DMS53 (cell line): ENCODE results near the gene SLX4.

Experiments
- DNase-seq: peaks from one replicate; lab custom pipeline; 2025; lab: John Stamatoyannopoulos, UW

SLX4 gene

DNA sequence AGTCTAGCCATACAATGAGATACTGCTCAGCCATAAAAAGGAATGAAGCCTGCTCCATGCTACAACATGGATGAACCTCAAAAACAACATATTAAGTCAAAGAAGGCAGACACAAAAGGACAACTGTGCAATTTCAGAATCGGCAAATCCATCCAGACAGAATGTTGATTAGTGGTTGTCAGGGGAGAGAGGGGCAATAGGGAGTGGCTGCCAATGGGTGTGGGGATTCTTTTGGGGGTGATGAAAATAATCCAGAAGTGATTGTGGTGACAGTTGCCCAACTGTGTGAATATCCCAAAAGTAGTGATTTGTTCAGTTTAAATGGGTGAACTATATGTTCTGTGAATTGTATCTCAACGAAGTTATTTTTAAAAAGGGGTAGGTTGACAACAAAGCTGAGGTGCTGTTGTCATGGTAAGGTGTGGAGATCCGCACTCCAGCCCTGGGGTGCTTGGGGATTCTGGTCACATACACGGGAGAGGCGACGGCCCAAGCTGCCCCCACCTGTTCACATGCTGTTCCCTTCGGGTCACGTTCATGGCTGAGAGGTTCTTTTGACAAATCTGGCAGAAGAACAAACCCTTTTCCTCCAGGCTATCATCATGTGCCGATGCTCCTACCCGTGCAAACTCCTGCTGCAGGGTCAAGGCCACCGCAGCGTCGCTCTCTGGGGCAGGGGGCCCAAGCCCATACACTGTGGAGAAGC, 9.6 kb downstream of the SLX4 start:
- no peak for DNase-seq

DNA sequence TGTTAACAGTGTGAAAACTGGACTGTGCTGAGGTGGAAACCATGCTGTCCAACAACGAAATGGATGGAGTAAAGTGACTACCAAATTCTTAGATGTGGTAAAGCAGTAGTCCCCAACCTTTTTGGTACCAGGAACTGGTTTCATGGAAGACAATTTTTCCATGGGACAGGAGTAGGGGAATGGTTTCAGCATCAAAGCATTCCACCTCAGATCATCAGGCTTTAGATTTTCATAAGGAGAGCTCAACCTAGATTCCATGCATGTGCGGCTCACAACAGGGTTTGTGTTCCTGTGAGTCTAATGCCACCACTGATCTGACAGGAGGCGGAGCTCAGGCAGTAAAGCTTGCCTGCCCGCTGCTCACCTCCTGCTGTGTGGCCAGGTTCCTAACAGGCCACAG, 11.5 kb downstream of the SLX4 start:
- DNase-seq = no peak

- no peak for DNase-seq
Measured at GRCh38 chr16:3599121-3599520, 12.3 kb downstream of the SLX4 start.

- DNase-seq = no peak
Measured at GRCh38 chr16:3598236-3598635, 13.2 kb downstream of the SLX4 start.

DNA sequence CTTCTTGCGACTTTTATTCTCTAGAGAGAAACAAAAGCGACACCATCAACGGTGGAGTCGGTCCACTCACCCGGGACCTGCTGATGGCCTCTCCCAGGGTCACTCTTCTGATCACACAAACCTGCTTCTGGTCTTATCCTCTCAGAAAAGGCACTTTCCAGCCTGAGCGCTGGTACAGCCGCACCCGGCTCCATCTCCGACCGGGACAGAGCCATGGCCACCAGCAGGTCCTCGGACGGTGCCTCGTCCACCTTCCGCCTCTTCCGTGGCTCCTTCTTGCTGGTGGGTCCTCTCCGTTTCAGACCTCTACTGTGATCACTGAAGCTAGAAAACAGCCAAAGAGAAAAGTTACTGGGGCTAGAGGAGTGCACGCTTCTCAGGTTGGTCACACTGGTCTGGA, 13.7 kb downstream of the SLX4 start:
- DNase-seq = no peak

GRCh38 chr16:3597226-3597625, 14.2 kb downstream of the SLX4 start:
- no peak for DNase-seq

DNA sequence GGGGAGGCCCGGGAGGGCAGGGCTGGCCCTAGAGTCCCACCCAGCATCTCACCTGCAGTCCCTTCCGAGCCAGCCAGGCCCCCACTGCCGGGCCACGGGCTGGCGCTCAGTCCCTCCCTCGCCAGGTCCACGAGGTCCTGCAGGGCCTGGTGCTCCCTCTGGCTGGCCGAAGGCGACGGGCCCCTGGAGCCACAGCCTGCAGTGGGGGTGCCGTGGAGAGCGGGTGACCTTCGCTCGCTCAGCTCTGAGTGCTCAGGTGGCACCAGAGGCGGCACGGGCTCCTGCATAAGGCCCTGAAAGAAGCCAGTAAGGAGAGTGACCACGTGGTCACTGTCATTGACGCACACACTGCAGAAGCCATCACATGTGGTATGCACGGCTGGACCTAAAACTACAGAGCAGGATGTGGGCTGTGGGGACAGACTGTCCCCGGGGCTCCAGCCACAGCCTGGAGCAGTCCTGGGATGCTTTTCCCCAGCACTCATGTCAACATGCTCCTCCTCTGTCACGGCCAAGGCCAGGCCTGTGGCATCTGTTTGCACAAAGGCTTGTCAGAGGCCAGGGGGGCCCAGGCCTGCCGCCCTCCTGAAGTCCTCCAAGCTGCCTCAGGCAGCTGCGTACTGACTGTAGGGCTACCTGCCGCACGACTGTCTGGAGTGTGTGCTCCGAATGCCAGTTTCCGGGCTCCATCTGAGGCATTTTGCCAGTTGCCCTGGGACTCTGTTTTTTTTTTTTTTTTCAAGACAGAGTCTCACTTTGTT, 15.1 kb downstream of the SLX4 start:
- DNase-seq = no peak

- DNase-seq = no peak
Measured at GRCh38 chr16:3595521-3596021, 15.8 kb downstream of the SLX4 start.

DNA sequence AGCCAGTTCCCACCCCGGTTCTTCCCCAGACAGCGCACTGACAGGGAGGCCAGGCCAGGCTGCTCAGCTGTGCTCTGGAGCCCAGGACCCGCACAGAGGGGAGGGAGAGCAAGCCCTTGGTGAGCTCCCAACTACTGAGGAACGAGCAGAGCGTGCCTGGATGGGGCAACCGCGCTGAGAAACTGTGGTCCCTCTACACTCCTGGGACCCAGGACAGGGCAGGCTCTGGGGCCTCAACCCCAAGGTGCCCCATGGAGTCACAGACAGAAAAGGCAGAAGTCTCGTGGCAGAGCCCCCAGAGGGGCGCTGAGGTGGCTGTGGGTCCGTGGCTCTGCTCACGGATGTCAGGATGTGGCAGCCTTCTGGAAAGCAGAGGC, 16.3 kb downstream of the SLX4 start:
- DNase-seq = no peak

GRCh38 chr16:3594316-3595109, 16.9 kb downstream of the SLX4 start:
- DNase-seq = no peak

DNA sequence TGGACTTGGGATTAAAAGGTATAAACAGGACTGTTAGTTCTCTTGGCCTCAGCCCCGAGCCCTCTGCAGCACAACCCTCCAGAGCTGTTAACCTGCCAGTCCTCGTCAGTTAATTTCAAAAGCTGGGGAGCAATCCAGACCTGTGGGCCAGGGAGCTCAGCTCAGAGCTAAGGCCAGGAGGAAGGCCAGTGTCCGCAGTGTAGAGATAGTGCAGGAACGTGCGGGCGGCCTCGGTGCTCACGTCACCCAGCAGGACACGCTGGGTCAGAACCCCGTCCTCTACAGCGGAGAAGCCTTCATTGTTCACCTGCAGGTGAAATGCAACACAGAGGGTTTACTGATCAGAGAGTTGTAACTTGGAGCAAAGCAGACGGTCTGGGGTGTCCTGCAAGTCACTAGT, 18.8 kb downstream of the SLX4 start:
- DNase-seq = no peak

GRCh38 chr16:3591991-3592390, 19.4 kb downstream of the SLX4 start:
- DNase-seq = no peak

DNA sequence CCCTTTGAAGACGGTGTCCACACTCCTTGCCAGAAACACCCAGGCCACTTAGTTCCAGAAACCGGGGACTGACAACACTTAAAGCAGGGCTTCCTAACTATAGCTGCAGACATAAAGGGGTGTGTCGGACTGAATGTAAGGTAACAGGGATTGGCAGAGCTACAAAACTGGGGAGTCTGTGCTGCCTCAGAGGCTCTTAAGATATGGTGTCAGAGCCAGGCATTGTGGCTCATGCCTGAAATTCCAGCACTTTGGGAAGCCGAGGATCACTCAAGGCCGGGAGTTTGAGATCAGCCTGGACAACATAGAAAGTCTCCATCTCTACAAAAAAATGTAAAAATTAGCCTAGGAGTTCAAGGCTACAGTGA, 20.0 kb downstream of the SLX4 start:
- no peak for DNase-seq

GRCh38 chr16:3590736-3591435, 20.5 kb downstream of the SLX4 start:
- DNase-seq = no peak

DNA sequence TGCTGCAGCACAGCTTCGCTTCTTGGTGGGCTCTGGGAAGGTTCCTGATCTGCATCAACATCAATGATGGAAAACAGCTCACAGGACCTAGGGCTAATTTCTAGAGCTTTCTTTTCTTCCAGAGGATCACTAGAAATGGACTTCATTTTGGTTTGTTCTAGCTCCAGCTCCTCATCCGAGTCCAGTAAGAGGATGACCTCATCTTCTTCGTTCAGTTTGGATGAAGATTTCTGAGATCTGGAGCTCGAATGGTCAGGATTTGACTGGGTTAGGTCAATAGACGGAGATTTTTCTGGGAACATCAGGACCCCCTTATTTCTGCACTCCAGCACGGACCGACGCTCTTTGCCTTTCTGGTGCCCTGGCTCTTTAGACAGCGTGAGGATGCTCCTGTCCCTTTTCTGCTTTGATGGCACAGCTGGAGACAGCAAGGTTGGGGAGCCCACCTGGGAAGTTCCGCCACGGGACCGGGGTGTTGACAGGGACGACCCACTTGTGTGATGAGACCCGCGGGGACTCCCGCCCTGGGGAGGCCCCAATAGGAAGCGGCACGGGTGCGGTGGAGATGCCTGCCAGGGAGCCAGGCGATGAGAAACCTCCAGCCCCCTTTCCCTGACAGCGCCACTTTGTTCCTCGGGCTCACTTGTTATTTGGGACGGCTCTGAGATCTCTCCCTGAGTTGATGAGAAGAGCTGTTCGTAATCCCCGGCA, 21.3 kb downstream of the SLX4 start:
- DNase-seq = no peak

GRCh38 chr16:3589441-3589921, 21.9 kb downstream of the SLX4 start:
- no peak for DNase-seq

DNA sequence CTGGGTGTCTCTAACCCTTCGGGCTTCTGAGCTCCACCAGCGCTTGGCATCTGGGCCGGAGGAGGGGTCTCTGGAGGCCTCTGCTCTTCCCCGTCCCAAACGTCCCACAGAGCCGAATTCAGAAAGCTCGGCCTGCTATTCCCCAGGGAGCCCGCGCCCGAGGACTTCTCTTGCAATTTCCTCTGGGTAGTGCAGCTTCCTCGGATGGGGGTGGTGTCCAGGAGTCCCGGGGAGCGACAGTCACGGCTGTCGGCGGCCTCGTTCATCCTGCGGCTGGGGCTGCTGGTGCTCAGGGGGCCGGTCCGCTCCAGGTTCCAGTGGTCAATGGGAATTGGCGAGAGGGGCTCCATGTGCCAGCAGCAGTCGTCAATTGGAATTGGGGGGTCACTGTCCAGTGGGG, 22.4 kb downstream of the SLX4 start:
- DNase-seq = no peak

DNA sequence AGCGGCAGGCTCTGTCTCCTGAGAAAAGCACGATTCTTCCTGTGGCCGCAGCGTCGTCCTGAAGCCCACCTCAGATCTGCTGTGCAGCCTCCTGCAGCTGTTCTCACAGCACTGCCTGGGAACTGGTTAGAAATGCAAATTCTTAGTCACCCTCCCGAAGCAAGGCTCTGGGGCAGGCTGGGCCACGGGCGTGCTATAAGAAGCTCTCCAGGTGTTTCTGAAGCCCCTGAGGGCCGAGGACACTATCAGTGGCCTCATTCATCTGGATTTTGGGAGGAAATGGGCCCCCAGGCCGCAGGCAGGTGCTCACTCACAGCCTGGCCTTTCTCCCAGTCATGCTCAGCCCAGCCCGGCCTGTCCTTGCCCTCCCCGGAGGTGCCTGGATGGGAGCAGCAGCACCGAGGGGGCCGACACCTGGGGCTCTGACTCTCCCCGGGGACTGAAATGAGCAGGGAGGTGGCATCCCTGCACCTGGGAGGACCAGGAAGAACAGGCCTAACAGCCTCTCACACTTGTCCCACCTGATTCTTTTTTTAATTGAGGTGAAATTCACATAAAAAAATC, 23.8 kb downstream of the SLX4 start:
- DNase-seq = no peak

DNA sequence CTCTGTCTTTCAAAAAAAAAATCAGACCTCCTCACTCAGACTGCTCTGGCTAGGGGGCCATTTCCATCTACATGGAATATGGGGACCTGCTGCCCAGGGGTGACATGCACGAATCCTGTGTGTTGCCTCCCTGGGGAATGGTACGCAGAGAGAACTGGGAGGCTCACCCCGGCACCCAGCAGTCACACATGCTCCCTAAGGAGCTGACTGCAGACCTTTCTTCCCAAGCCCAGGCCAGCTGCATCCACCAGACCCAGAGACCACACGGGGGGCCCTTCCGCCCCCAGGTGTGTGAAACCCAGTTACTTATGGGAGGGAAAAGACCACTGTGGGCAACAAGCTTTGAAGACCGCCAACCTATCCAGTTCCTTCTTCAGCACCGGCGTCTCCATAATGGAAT, 27.0 kb downstream of the SLX4 start:
- no peak for DNase-seq

- no peak for DNase-seq
Measured at GRCh38 chr16:3583303-3584038, 27.9 kb downstream of the SLX4 start.
